ENCODE measurements around the gene IL1R1. TPM values are rescaled to one million over a fixed set of nuclear protein-coding genes. Genes with fewer than 3 reads are reported as not detected.

IL1R1 gene
- total and polyA plus RNA-seq, 4 donors, result 97.0 to 182 (median 137) TPM

GRCh38 chr2:102184018-102184417 is 41.5 kb downstream of the IL1R1 start:
- no peak for TF ChIP-seq CTCF (IDR thresholded peaks at IDR 0.05; ENCODE audit: control extremely low read depth, extremely low read depth)
- 50 to 79% methylated on average over 2 of the region's 2 CpGs for WGBS, 2 donors
- DNase-seq (no peak), ATAC-seq (ENCODE audit: insufficient read depth, low FRiP score) (no peak)
- Histone ChIP-seq H3K4me1 (ENCODE audit: control insufficient read depth in 5 of 5, insufficient read depth in 5 of 5, low read length in 5 of 5) (peaks cover 2 to 21% (median 4%) of the 10 kb centered on the region in 5 donors), H3K9ac (ENCODE audit: insufficient read depth in 1 of 2, low read length in 2 of 2) (no peak overlapping the region), H3K4me3 (no peak overlapping the region), H3K36me3 (ENCODE audit: control insufficient read depth in 4 of 4, insufficient read depth in 4 of 4, low read length in 4 of 4) (peaks cover 0 to 2% (median 0%) of the 10 kb centered on the region in 4 donors), H3K9me3 (ENCODE audit: control insufficient read depth in 4 of 4, insufficient read depth in 3 of 4, low read length in 3 of 4) (no peaks in the 10 kb centered on the region), H3K27ac (ENCODE audit: low read depth in 1 of 2, low read length in 1 of 2) (no peak overlapping the region), H3K27me3 (ENCODE audit: control insufficient read depth in 3 of 3, insufficient read depth in 3 of 3, low read length in 2 of 3) (no peaks in the 10 kb centered on the region)

- DNase-seq (no peak), ATAC-seq (ENCODE audit: insufficient read depth, low FRiP score) (no peak)
- TF ChIP-seq CTCF (IDR thresholded peaks at IDR 0.05; ENCODE audit: control extremely low read depth, extremely low read depth), result no peak
- 93 to 97% methylated on average over 1 of the region's 1 CpG for WGBS, 2 donors
- Histone ChIP-seq H3K4me1 (ENCODE audit: control insufficient read depth in 5 of 5, insufficient read depth in 5 of 5, low read length in 5 of 5) (peaks cover 2 to 21% (median 4%) of the 10 kb centered on the region in 5 donors), H3K27me3 (ENCODE audit: control insufficient read depth in 3 of 3, insufficient read depth in 3 of 3, low read length in 2 of 3) (no peaks in the 10 kb centered on the region), H3K9ac (ENCODE audit: insufficient read depth in 1 of 2, low read length in 2 of 2) (no peak overlapping the region), H3K36me3 (ENCODE audit: control insufficient read depth in 4 of 4, insufficient read depth in 4 of 4, low read length in 4 of 4) (no peaks in the 10 kb centered on the region), H3K9me3 (ENCODE audit: control insufficient read depth in 4 of 4, insufficient read depth in 3 of 4, low read length in 3 of 4) (no peaks in the 10 kb centered on the region), H3K4me3 (no peak overlapping the region), H3K27ac (ENCODE audit: low read depth in 1 of 2, low read length in 1 of 2) (no peak overlapping the region)
Observed at GRCh38 chr2:102184568-102184967, 42.0 kb downstream of the IL1R1 start.

GRCh38 chr2:102185347-102185746 is 42.8 kb downstream of the IL1R1 start:
- H3K36me3 ChIP-seq (ENCODE audit: control insufficient read depth in 4 of 4, insufficient read depth in 4 of 4, low read length in 4 of 4), result no peaks in the 10 kb centered on the region
- H3K4me1 ChIP-seq (ENCODE audit: control insufficient read depth in 5 of 5, insufficient read depth in 5 of 5, low read length in 5 of 5), result peaks cover 0 to 21% (median 4%) of the 10 kb centered on the region in 5 donors
- no peak overlapping the region for H3K27ac ChIP-seq (ENCODE audit: low read depth in 1 of 2, low read length in 1 of 2)
- peak; percentile 20 for TF ChIP-seq CTCF (IDR thresholded peaks at IDR 0.05; ENCODE audit: control extremely low read depth, extremely low read depth)
- 10 to 18% methylated on average over 2 of the region's 2 CpGs for WGBS, 2 donors
- H3K4me3 ChIP-seq, result no peak overlapping the region
- ATAC-seq (ENCODE audit: insufficient read depth, low FRiP score) (no peak), DNase-seq (peak in 2 of 3 donors; percentile 24 to 44)
- no peak overlapping the region for H3K9ac ChIP-seq (ENCODE audit: insufficient read depth in 1 of 2, low read length in 2 of 2)
- H3K9me3 ChIP-seq (ENCODE audit: control insufficient read depth in 4 of 4, insufficient read depth in 3 of 4, low read length in 3 of 4), result no peaks in the 10 kb centered on the region
- H3K27me3 ChIP-seq (ENCODE audit: control insufficient read depth in 3 of 3, insufficient read depth in 3 of 3, low read length in 2 of 3), result no peaks in the 10 kb centered on the region
